Panc1 (cell line): Measurements from ENCODE around the gene MTMR2. TPM values are rescaled to one million over a fixed set of nuclear protein-coding genes. Genes with fewer than 3 reads are reported as not detected.

Experiments
- ATAC-seq: fragments of 200-7000 bp; cut with Tn5 transposase; 2 replicates; pipeline ENCODE4 v1.9.1; 2020; ENCODE audit warnings: mild to moderate bottlenecking, moderate library complexity
- BruUV-seq: library from RNA; stranded (reverse); fragments of 400-500 nt; replicated peaks from 2 replicates; lab custom pipeline; 2021; lab: Mats Ljungman, UMichigan
- CTCF ChIA-PET: fragments of 300-600 bp; sonication (Branson Sonifier 250); formaldehyde crosslinking; loops from one replicate; lab custom pipeline; 2022; ENCODE audit warnings: antibody characterized with exemption; lab: Charles Lee
- POLR2A ChIA-PET: fragments of 300-600 bp; sonication (Branson Sonifier 250); formaldehyde crosslinking; loops from one replicate; lab custom pipeline; 2022; ENCODE audit warnings: antibody characterized with exemption; lab: Charles Lee
- DNase-seq: peaks from one replicate; pipeline ENCODE4 v3.0.0-alpha.2; 2010; ENCODE audit warnings: low read depth, low spot score
- H3K27ac ChIP-seq: 2 replicates; pipeline ENCODE4 v1.5.1; 2011; ENCODE audit warnings: mild to moderate bottlenecking, low read length, inconsistent platforms
- H3K27me3 ChIP-seq: fragments of 200-500 bp; sonication (Bioruptor generic); 2 replicates; pipeline ENCODE4 v1.6.0; 2014; ENCODE audit warnings: low read length, inconsistent platforms; ENCODE audit not compliant: control insufficient read depth, insufficient read depth
- H3K36me3 ChIP-seq: fragments of 200-500 bp; sonication (Bioruptor generic); 2 replicates; pipeline ENCODE4 v1.5.1; 2014; ENCODE audit warnings: inconsistent platforms, mild to moderate bottlenecking, low read length, moderate library complexity; ENCODE audit not compliant: control insufficient read depth, insufficient read depth
- H3K4me1 ChIP-seq: 2 replicates; pipeline ENCODE4 v1.5.1; 2011; ENCODE audit warnings: inconsistent platforms, mild to moderate bottlenecking, low read length, moderate library complexity; ENCODE audit not compliant: control insufficient read depth, insufficient read depth
- H3K4me3 ChIP-seq, 2 experiments: 2 replicates each; pipeline ENCODE4 v1.5.1; 2011 to 2012; ENCODE audit warnings: low read depth in 2 of 2, low read length in 2 of 2, mild to moderate bottlenecking in 2 of 2, inconsistent platforms in 1 of 2, moderate library complexity in 1 of 2
- H3K9me3 ChIP-seq: fragments of 200-500 bp; sonication (Bioruptor generic); 2 replicates; pipeline ENCODE4 v1.5.1; 2014; ENCODE audit warnings: low read depth, mild to moderate bottlenecking, inconsistent platforms, low read length, moderate library complexity; ENCODE audit not compliant: control insufficient read depth, insufficient read depth
- CTCF ChIP-seq: fragments of 450-650 bp; IDR thresholded peaks from 2 replicates; pipeline ENCODE4 v1.5.1; 2017; ENCODE audit warnings: mild to moderate bottlenecking
- POLR2AphosphoS5 ChIP-seq: IDR thresholded peaks from 2 replicates; pipeline ENCODE4 v1.6.1; 2012; ENCODE audit warnings: mild to moderate bottlenecking, low read depth, low read length, moderate library complexity
- SIN3A ChIP-seq: IDR thresholded peaks from 2 replicates; pipeline ENCODE4 v1.6.1; 2012; ENCODE audit warnings: low read depth, mild to moderate bottlenecking, low read length, moderate library complexity, borderline replicate concordance; ENCODE audit not compliant: insufficient read depth
- TCF7L2 ChIP-seq: IDR thresholded peaks from 2 replicates; pipeline ENCODE4 v1.6.1; 2011; ENCODE audit warnings: mild to moderate bottlenecking, low read depth, low read length, inconsistent platforms
- in situ Hi-C: cut with HindIII; loops from 2 replicates; pipeline ENCODE4 v1.10.0; 2016; ENCODE audit warnings: low sequenced_read_pairs, low pct_unique_long_range_greater_than_20kb
- intact Hi-C: fragments of 100-400 bp; cut with micrococcal nuclease; formaldehyde crosslinking; loops from one replicate; pipeline ENCODE4 v1.10.0; 2022; ENCODE audit not compliant: unreplicated experiment
- total RNA-seq: library from RNA; stranded (reverse); gene quantifications from one replicate; pipeline ENCODE4 v1.2.1, GENCODE V29; 2021; ENCODE audit not compliant: unreplicated experiment
- TF ChIP-seq, protein P1 (sequence below), 2 experiments: IDR thresholded peaks; 2 replicates each; pipeline ENCODE4 v1.6.1; 2011 to 2012; ENCODE audit warnings: low read depth in 2 of 2, control low read depth in 1 of 2, low read length in 1 of 2, mild to moderate bottlenecking in 1 of 2, moderate library complexity in 1 of 2; ENCODE audit not compliant: insufficient read depth in 1 of 2

Gene MTMR2
- total RNA-seq, 1 experiment from 2014 or later: 44.8 TPM

GRCh38 chr11:95795627-95796295 lies 128.1 kb downstream of the MTMR2 start:
- no peak for DNase-seq
- Histone ChIP-seq H3K9me3 (no peaks in the 10 kb centered on the region), H3K36me3 (peaks cover 2% of the 10 kb centered on the region), H3K4me3 (no peak overlapping the region), H3K27ac (no peak overlapping the region), H3K4me1 (peaks cover 21% of the 10 kb centered on the region), H3K27me3 (no peaks in the 10 kb centered on the region)
- intact Hi-C loops: no loop called here
- ChIA-PET CTCF (no interaction called here), POLR2A (interaction anchor here (0.6 kb wide), 2 partner anchors 204 to 597 kb away, joined by 4 to 5 read pairs; no protein-coding TSS in a partner anchor)
- in situ Hi-C loops: no loop called here
- no TSS peak for BruUV-seq
- no peak for ATAC-seq
- no peak for TF ChIP-seq POLR2AphosphoS5
- no peak for TF ChIP-seq TCF7L2
- TF ChIP-seq, protein P1, sequence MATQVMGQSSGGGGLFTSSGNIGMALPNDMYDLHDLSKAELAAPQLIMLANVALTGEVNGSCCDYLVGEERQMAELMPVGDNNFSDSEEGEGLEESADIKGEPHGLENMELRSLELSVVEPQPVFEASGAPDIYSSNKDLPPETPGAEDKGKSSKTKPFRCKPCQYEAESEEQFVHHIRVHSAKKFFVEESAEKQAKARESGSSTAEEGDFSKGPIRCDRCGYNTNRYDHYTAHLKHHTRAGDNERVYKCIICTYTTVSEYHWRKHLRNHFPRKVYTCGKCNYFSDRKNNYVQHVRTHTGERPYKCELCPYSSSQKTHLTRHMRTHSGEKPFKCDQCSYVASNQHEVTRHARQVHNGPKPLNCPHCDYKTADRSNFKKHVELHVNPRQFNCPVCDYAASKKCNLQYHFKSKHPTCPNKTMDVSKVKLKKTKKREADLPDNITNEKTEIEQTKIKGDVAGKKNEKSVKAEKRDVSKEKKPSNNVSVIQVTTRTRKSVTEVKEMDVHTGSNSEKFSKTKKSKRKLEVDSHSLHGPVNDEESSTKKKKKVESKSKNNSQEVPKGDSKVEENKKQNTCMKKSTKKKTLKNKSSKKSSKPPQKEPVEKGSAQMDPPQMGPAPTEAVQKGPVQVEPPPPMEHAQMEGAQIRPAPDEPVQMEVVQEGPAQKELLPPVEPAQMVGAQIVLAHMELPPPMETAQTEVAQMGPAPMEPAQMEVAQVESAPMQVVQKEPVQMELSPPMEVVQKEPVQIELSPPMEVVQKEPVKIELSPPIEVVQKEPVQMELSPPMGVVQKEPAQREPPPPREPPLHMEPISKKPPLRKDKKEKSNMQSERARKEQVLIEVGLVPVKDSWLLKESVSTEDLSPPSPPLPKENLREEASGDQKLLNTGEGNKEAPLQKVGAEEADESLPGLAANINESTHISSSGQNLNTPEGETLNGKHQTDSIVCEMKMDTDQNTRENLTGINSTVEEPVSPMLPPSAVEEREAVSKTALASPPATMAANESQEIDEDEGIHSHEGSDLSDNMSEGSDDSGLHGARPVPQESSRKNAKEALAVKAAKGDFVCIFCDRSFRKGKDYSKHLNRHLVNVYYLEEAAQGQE (IDR thresholded peaks at IDR 0.05; ENCODE audit: insufficient read depth in 1 of 2, low read depth in 2 of 2, low read length in 1 of 2): no peak
- no peak for TF ChIP-seq CTCF
- no peak for TF ChIP-seq SIN3A

DNA sequence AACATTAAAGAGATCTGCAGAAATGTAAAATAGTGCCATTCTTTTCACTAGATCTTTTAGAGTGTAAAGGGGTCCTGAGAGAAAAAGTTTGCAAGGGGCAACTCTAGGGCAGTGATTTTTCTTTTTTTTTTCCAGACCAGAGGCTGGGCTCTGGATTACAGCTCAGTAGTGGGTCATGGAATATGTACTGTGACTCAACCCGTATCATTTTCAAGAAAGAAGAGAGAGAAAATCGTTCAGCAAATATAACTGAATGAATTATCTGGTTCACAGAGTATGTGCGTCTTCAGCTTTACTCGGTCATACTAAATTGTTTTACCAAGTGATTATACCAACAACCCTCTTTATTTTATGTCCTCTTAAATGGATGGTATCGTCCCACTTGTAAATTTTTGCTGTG lies 129.8 kb downstream of the MTMR2 start:
- Histone ChIP-seq H3K27ac (no peak overlapping the region), H3K36me3 (no peaks in the 10 kb centered on the region; the same call in 1 of the 2 replicates), H3K4me1 (peaks cover 21% of the 10 kb centered on the region), H3K27me3 (no peaks in the 10 kb centered on the region), H3K9me3 (no peaks in the 10 kb centered on the region), H3K4me3 (no peak overlapping the region)
- no peak for TF ChIP-seq TCF7L2
- TF ChIP-seq, protein P1 (IDR thresholded peaks at IDR 0.05; ENCODE audit: insufficient read depth in 1 of 2, low read depth in 2 of 2, low read length in 1 of 2): no peak
- TF ChIP-seq POLR2AphosphoS5: no peak
- TF ChIP-seq CTCF: no peak
- TF ChIP-seq SIN3A: no peak
- ChIA-PET CTCF (interaction anchor here (1.1 kb wide), 1 partner anchor 549 kb away, joined by 3 read pairs; the partner anchor contains the start of gene MAML2), POLR2A (no interaction called here)
- DNase-seq (no peak), ATAC-seq (no peak)
- no TSS peak for BruUV-seq
- intact Hi-C loops (loop anchor here (5.0 kb wide), 1 partner anchor 633 kb away; no protein-coding TSS in a partner anchor), in situ Hi-C loops (no loop called here)
